Naive thymus-derived CD8-positive, alpha-beta T cell (primary cell): ENCODE measurements around the gene WBP2. TPM values are rescaled to one million over a fixed set of nuclear protein-coding genes. Genes with fewer than 3 reads are reported as not detected.

ENCODE experiments used
- ATAC-seq, 2 donors: fragments of 150-1000 bp; cut with Tn5 transposase in 1 of 2; sonication (Bioruptor Pico), chemical (Tn5 transposase) in 1 of 2; 1 replicate in 1 of 2; 2 replicates in 1 of 2; pipeline ENCODE4 v1.10.0; 2021; ENCODE audit warnings: mild to moderate bottlenecking in 2 of 2, moderate library complexity in 2 of 2
- POLR2A ChIA-PET: fragments of 350-600 bp; sonication (Branson Sonifier 250); formaldehyde crosslinking; loops from one replicate; lab custom pipeline; 2021; ENCODE audit warnings: antibody characterized with exemption; lab: Charles Lee
- DNase-seq, 10 donors: peaks; one replicate each; pipeline versions ENCODE4 v3.0.0 to v3.0.0-alpha.2; 2020 to 2022
- H3K27ac Mint-ChIP-seq, 10 donors: one replicate each; pipeline ENCODE4 v1.8.0; 2020 to 2022; ENCODE audit warnings: mild to moderate bottlenecking in 10 of 10, mixed read lengths in 10 of 10, moderate library complexity in 4 of 10, inconsistent platforms in 1 of 10
- H3K27me3 Mint-ChIP-seq, 5 donors: one replicate each; pipeline ENCODE4 v1.8.0; 2021 to 2022; ENCODE audit warnings: mixed read lengths in 5 of 5
- H3K36me3 Mint-ChIP-seq, 3 donors: one replicate each; pipeline ENCODE4 v1.8.0; 2020 to 2022; ENCODE audit warnings: mixed read lengths in 3 of 3, mild to moderate bottlenecking in 2 of 3, inconsistent platforms in 1 of 3
- H3K4me1 Mint-ChIP-seq, 4 donors: one replicate each; pipeline ENCODE4 v1.8.0; 2021 to 2022; ENCODE audit warnings: mixed read lengths in 4 of 4
- H3K4me3 Mint-ChIP-seq, 10 donors: one replicate each; pipeline ENCODE4 v1.8.0; 2020 to 2022; ENCODE audit warnings: mild to moderate bottlenecking in 10 of 10, mixed read lengths in 10 of 10, moderate library complexity in 6 of 10, inconsistent platforms in 1 of 10
- H3K9me3 Mint-ChIP-seq, 9 donors: one replicate each; pipeline ENCODE4 v1.8.0; 2020 to 2022; ENCODE audit warnings: mixed read lengths in 9 of 9, mild to moderate bottlenecking in 3 of 9, inconsistent platforms in 1 of 9, moderate library complexity in 1 of 9
- polyA plus RNA-seq, 3 donors: library from polyadenylated mRNA; unstranded; fragments of 300-500 nt; fragmentation: Illumina TruSeq; gene quantifications; one replicate each; pipeline ENCODE4 v1.2.3, GENCODE V29; 2021
- total RNA-seq, 8 experiments: library from RNA in 2 of 8; stranded (reverse) in 2 of 8; gene quantifications; one replicate each; pipeline ENCODE4 v1.2.3 and lab custom pipeline; 2021 to 2026

Gene WBP2
- total and polyA plus RNA-seq, 5 experiments from 2014 or later, result 58.1 to 156 (median 95.1) TPM

DNA sequence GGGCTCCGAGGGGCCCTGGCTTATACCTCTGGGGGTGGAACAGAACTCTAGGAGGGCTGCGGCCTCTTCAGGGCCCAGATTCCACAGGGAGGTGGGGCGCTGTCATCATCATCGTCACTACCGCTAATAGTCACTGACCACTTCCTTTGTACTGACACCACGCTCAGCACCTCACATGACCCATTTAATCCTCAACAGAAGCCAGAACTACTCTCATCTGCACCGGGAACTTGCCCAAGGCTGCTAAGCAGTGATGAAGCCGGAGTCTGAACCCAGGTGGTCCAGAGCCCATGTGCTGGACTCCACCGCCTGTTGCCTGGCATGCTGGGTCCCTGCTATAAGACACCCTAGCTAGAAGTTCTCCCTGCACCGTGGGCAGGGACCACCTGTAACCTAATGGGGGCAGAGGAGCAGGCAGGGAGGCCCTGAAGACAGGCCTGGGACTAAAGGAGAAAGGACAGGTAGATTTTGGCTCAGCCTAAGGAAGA is 22.9 kb downstream of the WBP2 start:
- peak; percentile 20 to 58 for ATAC-seq
- H3K36me3 Mint-ChIP-seq, result peaks cover 0 to 51% (median 2%) of the 10 kb centered on the region in 3 donors
- no peaks in the 10 kb centered on the region for H3K27me3 Mint-ChIP-seq

DNA sequence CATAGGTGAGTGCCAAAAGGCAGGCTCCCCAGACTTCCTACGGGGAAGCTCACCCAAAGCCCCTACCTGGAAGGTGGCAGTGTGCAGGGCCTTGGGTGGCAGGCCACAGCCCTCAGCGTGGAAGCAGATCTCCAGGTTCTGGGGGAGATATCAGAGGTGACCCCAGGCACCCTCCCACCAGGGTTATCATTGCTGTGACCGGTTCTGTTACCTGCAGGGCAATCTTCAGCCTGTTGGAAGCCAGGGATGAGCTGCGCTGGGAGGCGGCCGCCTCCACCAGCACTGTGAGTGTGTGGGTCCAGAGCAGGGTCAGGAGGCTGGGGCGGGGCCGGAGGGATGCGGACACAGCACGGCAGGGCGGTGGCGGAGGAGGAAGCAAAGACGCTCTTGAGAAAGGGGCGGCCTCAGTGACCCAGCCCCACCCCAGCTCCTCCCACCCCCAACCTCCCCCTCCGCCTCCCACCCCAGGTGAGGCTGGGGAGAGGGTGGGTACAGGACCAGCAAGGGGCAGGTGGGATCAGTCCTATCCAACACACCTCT is 24.0 kb downstream of the WBP2 start:
- POLR2A ChIA-PET, result interaction anchor here (1.3 to 8.3 kb wide), 6 partner anchors 8 to 53 kb away, joined by 3 to 74 read pairs (median 19); partner anchors contain the start of genes UNC13D, UNK and WBP2
- ATAC-seq (no peak), DNase-seq (peak in 1 of 10 donors; percentile 53)
- H3K9me3 Mint-ChIP-seq, result no peaks in the 10 kb centered on the region
- H3K27me3 Mint-ChIP-seq, result no peaks in the 10 kb centered on the region
- H3K36me3 Mint-ChIP-seq, result peaks cover 0 to 50% (median 2%) of the 10 kb centered on the region in 3 donors
- H3K27ac Mint-ChIP-seq, result peak overlapping the region in 8 of 10 donors; percentile 5 to 75 (median 50)
- H3K4me3 Mint-ChIP-seq, result no peak overlapping the region
- peaks cover 14 to 54% (median 47%) of the 10 kb centered on the region in 4 donors for H3K4me1 Mint-ChIP-seq

More for the DNA sequence above, 22.9 kb downstream of the WBP2 start:
- peaks cover 14 to 49% (median 41%) of the 10 kb centered on the region in 4 donors for H3K4me1 Mint-ChIP-seq
- POLR2A ChIA-PET, result interaction anchor here (1.0 to 8.3 kb wide), 12 partner anchors 9 to 79 kb away, joined by 3 to 74 read pairs (median 8); partner anchors contain the start of genes GALK1, TRIM65, UNC13D and UNK
- H3K27ac Mint-ChIP-seq, result peak overlapping the region; percentile 89 to 98 (median 94)
- peak in 7 of 10 donors; percentile 24 to 66 (median 44) for DNase-seq
- peak overlapping the region; percentile 67 to 85 (median 76) for H3K4me3 Mint-ChIP-seq
- H3K9me3 Mint-ChIP-seq, result no peaks in the 10 kb centered on the region

DNA sequence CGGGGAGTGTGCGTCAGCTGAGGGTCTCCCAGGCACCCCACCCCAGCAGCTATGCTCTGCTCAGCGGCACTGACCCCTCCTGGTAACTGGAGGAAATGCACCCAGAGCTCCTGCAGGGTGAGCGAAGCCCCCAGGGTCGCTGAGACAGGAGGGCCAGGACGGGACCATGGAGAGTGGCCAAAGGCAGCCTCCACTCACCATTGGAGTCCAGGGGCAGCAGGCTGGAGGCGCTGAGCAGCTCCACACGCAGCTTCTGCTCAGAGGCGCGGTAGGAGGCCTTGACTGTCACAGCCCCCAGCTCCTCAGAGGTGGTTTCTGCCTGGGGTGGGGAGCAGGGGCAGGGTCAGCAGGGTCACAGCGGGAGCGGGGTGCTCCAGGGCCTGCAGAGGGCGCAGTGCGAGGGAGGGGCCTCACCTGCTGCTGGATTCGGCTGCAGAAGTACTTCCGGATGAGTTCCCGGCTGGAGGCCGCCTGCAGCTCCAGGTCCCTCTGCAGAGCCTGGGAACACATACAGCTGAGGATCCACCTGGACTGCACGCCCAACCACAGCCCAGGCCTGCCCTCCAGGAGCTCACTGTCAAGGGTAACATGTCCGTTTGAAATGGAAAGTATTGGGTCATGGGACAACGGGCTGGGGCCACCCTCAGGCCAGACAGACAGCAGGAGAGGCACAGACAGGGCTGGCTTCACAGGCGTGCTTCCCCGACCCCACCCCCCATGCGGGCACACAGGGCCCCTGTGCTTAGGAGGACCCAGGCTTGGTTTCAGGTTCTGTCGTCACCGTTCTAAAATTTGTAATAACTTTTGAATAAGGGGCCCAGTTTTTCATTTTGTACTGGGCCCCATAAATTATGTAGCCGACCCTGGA is 24.7 kb downstream of the WBP2 start:
- H3K9me3 Mint-ChIP-seq, result no peaks in the 10 kb centered on the region

DNA sequence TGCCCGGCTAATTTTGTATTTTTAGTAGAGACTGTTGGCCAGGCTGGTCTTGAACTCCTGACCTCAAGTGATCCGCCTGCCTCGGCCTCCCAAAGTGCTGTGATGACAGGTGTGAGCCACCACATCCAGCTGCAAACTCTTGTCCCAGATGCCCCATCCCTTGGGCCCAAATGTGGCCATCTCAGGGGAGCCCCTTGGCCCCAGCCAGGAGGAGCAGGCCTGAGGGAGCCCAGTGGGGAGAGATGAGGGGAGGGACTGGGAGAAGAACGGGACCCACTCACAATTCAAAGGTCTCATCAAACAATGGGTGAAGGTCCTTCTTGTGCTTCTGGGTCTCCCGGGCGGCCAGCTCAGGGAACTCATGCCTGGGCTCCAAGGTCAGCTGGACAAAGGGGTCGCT is 25.4 kb downstream of the WBP2 start:
- peak overlapping the region in 5 of 10 donors; percentile 45 to 68 (median 57) for H3K27ac Mint-ChIP-seq
- H3K27me3 Mint-ChIP-seq, result no peaks in the 10 kb centered on the region
- peaks cover 14 to 52% (median 42%) of the 10 kb centered on the region in 4 donors for H3K4me1 Mint-ChIP-seq
- ATAC-seq (no peak), DNase-seq (peak in 1 of 10 donors; percentile 50)
- POLR2A ChIA-PET, result interaction anchor here (0.6 to 8.3 kb wide), 9 partner anchors 9 to 76 kb away, joined by 3 to 74 read pairs (median 7); partner anchors contain the start of genes UNC13D, UNK and WBP2
- no peak overlapping the region for H3K4me3 Mint-ChIP-seq
- peaks cover 0 to 44% (median 2%) of the 10 kb centered on the region in 3 donors for H3K36me3 Mint-ChIP-seq
- H3K9me3 Mint-ChIP-seq, result no peaks in the 10 kb centered on the region

More for the DNA sequence above, 24.7 kb downstream of the WBP2 start:
- peak overlapping the region in 1 of 10 donors; percentile 54 for H3K4me3 Mint-ChIP-seq
- DNase-seq, result peak in 6 of 10 donors; percentile 22 to 71 (median 34)
- peaks cover 0 to 47% (median 2%) of the 10 kb centered on the region in 3 donors for H3K36me3 Mint-ChIP-seq
- ATAC-seq, result no peak
- POLR2A ChIA-PET, result interaction anchor here (0.6 to 8.3 kb wide), 10 partner anchors 8 to 77 kb away, joined by 3 to 74 read pairs (median 6); partner anchors contain the start of genes UNC13D, UNK and WBP2
- H3K27me3 Mint-ChIP-seq, result no peaks in the 10 kb centered on the region
- H3K4me1 Mint-ChIP-seq, result peaks cover 14 to 53% (median 46%) of the 10 kb centered on the region in 4 donors
- H3K27ac Mint-ChIP-seq, result peak overlapping the region in 9 of 10 donors; percentile 9 to 78 (median 57)

DNA sequence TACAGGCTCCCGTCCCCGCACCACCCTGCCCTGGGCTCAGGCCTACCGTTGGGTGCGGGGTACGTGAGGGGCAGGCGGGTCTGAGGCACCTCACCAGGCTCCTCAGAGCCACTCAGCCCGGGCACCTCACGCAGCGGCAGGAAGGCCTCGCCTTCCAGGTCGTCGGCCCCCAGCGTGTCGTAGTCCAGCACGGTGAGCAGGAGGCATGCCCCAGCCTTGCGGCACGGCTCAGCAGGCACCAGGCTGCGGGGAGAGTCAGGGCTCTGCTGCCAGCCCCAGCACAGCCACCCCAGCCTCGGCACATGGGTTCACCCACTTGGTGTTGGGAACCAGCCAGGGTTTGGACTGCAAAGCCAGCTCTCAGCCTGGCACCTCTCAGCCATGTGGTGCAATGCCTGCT is 26.4 kb downstream of the WBP2 start:
- ATAC-seq (no peak), DNase-seq (peak in 1 of 10 donors; percentile 55)
- Mint-ChIP-seq H3K27ac (no peak overlapping the region), H3K4me1 (peaks cover 11 to 44% (median 32%) of the 10 kb centered on the region in 4 donors), H3K27me3 (no peaks in the 10 kb centered on the region), H3K9me3 (no peaks in the 10 kb centered on the region), H3K36me3 (peaks cover 0 to 40% (median 2%) of the 10 kb centered on the region in 3 donors), H3K4me3 (no peak overlapping the region)
- POLR2A ChIA-PET, result interaction anchor here (0.6 to 3.6 kb wide), 10 partner anchors 9 to 75 kb away, joined by 3 to 25 read pairs (median 7); partner anchors contain the start of genes TRIM47, UNC13D, UNK and WBP2

DNA sequence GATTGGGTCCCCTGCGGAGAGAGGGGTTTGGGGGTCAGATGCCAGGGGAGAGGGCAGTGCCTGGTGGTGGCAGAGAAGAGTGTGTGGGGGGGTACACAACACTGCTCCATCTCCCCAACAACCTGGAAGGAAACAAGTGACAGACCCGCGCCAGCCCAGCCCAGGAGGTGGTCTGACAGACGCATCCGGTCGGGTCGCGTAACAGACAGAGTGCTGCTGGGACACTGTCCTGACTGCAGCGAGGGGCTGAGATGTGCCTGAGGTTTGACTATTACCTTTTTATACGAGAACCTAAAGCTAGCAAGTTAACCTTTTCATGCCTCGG is 27.1 kb downstream of the WBP2 start:
- Mint-ChIP-seq H3K27ac (peak overlapping the region; percentile 25 to 93 (median 84)), H3K4me1 (peaks cover 7 to 37% (median 25%) of the 10 kb centered on the region in 4 donors), H3K9me3 (no peaks in the 10 kb centered on the region), H3K27me3 (no peaks in the 10 kb centered on the region), H3K4me3 (peak overlapping the region; percentile 22 to 79 (median 63)), H3K36me3 (peaks cover 0 to 39% (median 2%) of the 10 kb centered on the region in 3 donors)
- peak in 1 of 10 donors; percentile 27 for DNase-seq
- ATAC-seq, result peak; percentile 25 to 27
- POLR2A ChIA-PET, result interaction anchor here (0.5 to 3.6 kb wide), 12 partner anchors 9 to 75 kb away, joined by 3 to 25 read pairs (median 5); partner anchors contain the start of genes TRIM47, UNC13D, UNK and WBP2

DNA sequence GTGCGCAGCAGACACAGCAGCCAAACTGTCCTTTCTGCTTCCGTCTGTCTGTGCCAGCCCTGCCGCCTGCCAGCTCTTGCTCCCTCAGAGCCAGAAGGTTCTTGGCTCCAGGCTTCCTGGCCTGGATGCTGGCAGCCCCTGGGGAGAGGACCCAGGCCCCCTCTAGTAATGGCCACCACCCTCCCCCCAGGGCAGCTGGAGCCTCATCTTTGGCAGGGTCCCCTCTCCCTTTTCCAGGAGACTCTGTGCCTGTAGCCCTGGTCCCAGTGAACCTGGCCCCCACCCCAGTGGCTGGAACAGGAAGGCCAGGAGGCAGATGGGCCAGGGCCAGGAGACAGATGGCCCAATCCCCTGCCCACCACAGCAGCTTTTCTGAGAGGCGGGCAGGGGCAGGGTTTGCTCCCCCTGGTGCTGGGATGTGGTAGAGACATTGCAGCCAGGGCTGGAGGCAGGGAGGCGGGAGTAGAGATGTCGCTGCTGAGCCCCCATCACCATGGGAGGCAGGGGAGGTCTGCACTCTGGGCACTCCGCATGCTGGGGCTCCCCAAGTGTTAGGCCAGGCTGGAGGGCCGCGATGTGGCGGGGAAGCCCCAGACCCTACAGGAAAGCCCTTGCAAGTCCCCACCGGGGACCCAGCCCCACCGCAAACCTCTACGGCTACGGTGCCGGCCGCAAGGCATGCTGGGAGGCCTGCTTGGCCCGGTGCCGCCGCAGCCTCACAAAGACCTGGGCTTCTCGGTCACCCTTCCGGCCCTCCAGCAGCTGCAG is 27.6 kb downstream of the WBP2 start:
- peak overlapping the region; percentile 25 to 93 (median 84) for H3K27ac Mint-ChIP-seq
- POLR2A ChIA-PET, result interaction anchor here (0.8 to 3.6 kb wide), 14 partner anchors 10 to 74 kb away, joined by 3 to 25 read pairs (median 5); partner anchors contain the start of genes TRIM47, UNC13D, UNK and WBP2
- peaks cover 6 to 33% (median 20%) of the 10 kb centered on the region in 4 donors for H3K4me1 Mint-ChIP-seq
- peak overlapping the region; percentile 52 to 79 (median 63) for H3K4me3 Mint-ChIP-seq
- no peaks in the 10 kb centered on the region for H3K9me3 Mint-ChIP-seq
- peaks cover 0 to 39% (median 2%) of the 10 kb centered on the region in 3 donors for H3K36me3 Mint-ChIP-seq
- no peaks in the 10 kb centered on the region for H3K27me3 Mint-ChIP-seq
- peak; percentile 68 to 70 for ATAC-seq
- DNase-seq, result peak; percentile 47 to 82 (median 58)

DNA sequence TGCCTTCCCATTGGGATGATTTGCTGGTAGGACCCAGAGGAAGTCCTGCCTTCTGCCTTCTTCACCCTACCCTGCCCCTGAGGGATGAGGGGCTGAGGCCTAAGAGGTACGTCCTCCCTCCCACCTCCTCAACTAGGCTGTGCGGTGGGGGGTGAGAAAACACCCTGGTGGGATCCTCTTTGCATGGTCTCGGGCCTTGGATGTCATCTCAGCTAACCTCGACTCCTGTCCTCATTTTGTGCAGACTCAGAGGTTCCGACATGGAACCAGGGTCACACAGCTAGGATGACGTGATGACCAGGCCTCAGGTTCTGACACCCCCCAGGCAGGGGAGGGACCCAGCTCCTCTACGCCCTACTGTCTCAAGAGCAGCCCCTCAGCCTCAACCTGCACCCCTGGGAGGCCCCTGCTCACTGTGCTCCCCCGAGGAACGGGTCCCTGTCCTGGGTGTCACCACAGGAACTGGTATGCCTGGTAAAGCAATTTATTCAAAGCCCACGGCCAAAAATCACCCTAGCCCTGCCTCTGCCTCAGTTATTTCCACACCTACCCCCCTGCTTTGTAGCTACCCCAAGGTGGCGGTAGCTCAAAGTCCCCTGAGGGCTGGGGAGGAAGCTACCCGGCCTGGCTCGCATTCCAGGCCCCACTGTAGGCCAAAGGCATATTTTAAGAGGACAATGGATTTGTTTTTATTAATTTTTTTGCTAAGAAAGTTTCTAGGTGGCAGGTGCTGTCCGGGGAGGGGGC is 28.4 kb downstream of the WBP2 start:
- H3K27ac Mint-ChIP-seq, result peak overlapping the region in 9 of 10 donors; percentile 65 to 90 (median 84)
- H3K4me3 Mint-ChIP-seq, result peak overlapping the region in 7 of 10 donors; percentile 10 to 67 (median 22)
- no peaks in the 10 kb centered on the region for H3K9me3 Mint-ChIP-seq
- ATAC-seq, result no peak
- H3K27me3 Mint-ChIP-seq, result no peaks in the 10 kb centered on the region
- POLR2A ChIA-PET, result interaction anchor here (0.8 to 3.6 kb wide), 14 partner anchors 10 to 73 kb away, joined by 3 to 25 read pairs (median 5); partner anchors contain the start of genes TRIM47, UNC13D, UNK and WBP2
- H3K4me1 Mint-ChIP-seq, result peaks cover 6 to 35% (median 22%) of the 10 kb centered on the region in 4 donors
- H3K36me3 Mint-ChIP-seq, result peaks cover 0 to 39% (median 2%) of the 10 kb centered on the region in 3 donors
- no peak for DNase-seq

DNA sequence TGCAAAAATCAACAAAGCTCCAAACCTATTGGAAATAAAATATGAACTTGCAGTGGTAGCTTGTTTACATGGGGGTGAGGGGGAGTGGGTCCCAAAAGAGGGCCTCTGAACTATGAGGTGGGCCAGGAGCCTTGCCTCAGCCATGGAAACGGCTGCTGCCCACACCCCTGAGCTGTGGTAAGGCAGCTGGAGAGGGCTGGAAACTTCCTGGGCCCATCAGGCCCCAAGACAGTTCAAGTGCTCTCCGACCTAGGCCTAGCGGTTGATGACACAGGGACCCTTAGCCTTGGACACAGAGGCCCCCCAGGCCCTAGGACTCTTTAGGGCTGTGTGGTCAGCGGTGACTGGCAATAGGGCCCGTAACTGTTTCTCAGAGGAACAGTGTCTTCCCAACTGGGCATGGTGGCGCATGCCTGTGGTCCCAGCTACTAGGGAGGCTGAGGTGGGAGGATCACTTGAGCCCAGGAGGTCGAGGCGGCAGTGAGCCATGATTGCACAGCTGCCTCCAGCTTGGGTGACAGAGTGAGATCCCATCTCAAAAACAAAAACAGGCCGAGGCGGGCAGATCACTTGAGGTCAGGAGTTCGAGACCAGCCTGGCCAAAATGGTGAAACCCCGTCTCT is 29.3 kb downstream of the WBP2 start:
- ATAC-seq, result no peak
- H3K27me3 Mint-ChIP-seq, result no peaks in the 10 kb centered on the region
- no peak for DNase-seq
- peaks cover 0 to 38% (median 2%) of the 10 kb centered on the region in 3 donors for H3K36me3 Mint-ChIP-seq
- H3K9me3 Mint-ChIP-seq, result no peaks in the 10 kb centered on the region
- H3K27ac Mint-ChIP-seq, result peak overlapping the region in 7 of 10 donors; percentile 27 to 86 (median 66)
- POLR2A ChIA-PET, result interaction anchor here (0.5 to 3.6 kb wide), 15 partner anchors 9 to 608 kb away, joined by 3 to 25 read pairs (median 4); partner anchors contain the start of genes UNC13D, UNK and WBP2
- peaks cover 11 to 41% (median 29%) of the 10 kb centered on the region in 4 donors for H3K4me1 Mint-ChIP-seq
- H3K4me3 Mint-ChIP-seq, result no peak overlapping the region

DNA sequence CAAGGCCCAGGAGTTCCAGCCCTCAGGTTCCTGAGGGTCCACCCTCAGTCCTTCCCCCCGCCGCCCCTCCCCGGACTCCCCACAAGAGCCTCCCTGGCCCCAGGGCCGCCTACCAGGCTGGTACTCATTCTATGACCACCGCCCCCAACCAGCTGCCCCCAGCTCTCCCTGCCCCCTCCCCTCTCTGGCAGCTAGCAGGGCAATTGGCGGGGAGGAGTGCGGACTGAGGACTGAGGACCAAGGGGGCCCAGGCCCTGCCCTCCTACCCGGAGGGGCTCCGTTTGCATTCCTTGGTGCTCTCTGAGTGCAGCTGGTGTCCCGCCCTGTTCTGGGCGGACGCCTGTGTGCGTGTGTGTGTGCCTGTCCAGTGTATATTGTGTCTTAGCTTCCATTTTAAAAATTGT is 30.0 kb downstream of the WBP2 start:
- no peaks in the 10 kb centered on the region for H3K9me3 Mint-ChIP-seq
- peak overlapping the region in 8 of 10 donors; percentile 55 to 86 (median 78) for H3K27ac Mint-ChIP-seq
- peaks cover 9 to 42% (median 29%) of the 10 kb centered on the region in 4 donors for H3K4me1 Mint-ChIP-seq
- no peaks in the 10 kb centered on the region for H3K27me3 Mint-ChIP-seq
- DNase-seq, result no peak
- H3K4me3 Mint-ChIP-seq, result peak overlapping the region in 1 of 10 donors; percentile 14
- peaks cover 0 to 33% (median 2%) of the 10 kb centered on the region in 3 donors for H3K36me3 Mint-ChIP-seq
- POLR2A ChIA-PET, result interaction anchor here (0.6 to 2.3 kb wide), 8 partner anchors 9 to 609 kb away, joined by 3 to 8 read pairs (median 4); partner anchors contain the start of gene UNC13D
- no peak for ATAC-seq
